Amygdala (tissue), 56 donors: Measurements from ENCODE around the gene PIK3R2.
"Not testable (repeated sequence)": the region's sequence is repeated elsewhere in the genome, so short reads cannot be mapped to it uniquely, and the experiment has no call there.

Source experiments
- DNase-seq, 56 donors: peaks; one replicate each; lab custom pipeline; 2025; lab: John Stamatoyannopoulos, UW

PIK3R2 gene

DNA sequence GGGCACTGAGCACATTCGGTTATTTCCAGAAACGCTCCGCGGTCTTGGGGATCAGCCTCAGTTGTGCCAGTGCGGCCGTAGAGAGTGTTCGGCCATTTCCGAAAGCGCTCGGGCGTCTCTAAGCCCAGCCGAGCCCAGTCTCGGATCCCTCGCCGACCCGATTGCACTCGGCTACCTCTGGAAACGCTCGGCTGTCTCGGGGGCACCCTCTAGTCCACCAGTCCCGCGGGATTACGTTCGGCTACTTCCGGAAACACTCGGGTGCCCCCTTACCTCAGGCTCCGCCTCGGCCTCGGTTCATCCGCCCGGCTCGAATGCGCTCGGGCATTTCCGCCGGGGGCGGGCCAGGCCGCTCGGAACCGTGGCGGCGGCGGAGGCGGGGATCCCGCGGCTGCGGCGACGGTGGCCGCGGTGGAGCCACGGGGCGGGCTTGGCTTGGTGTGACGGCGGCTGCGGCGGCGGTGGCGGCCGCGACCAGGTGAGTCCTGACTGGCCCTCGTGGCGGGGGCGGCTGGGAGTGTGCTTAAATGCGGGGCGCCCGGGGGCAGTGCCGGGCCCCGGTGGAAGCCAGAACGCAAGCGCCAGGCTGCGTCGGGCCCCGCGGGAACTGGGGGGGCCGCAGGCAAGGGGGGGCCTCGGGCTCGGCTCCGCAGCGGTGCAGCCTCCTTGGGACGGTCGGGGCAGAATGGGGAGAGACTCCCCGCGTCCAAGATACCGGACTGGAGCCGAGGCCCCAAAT is at the start of gene PIK3R2:
TSS of gene PIK3R2 (plus strand) at position 347 of the 739 bp plus-strand sequence. CDS start 2,717 bp downstream, outside the sequence.
- peak; percentile 85 to 99 (median 97) for DNase-seq

DNA sequence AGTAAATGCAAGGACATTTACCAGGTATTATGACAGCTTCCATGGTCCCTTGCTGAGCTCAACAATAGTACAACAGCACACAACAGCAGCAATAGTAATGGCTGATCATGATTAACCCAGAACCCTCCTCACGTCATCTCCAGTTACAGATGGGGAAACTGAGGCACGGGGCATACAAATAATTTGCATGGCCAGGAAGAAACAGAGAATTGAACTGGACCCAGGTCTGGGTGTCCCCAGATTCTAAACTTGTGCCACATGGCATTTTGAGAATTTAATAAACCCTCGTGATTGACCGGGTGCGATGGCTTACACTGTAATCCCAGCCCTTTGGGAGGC is 48.2 kb upstream of the PIK3R2 start:
- DNase-seq, result no peak

DNA sequence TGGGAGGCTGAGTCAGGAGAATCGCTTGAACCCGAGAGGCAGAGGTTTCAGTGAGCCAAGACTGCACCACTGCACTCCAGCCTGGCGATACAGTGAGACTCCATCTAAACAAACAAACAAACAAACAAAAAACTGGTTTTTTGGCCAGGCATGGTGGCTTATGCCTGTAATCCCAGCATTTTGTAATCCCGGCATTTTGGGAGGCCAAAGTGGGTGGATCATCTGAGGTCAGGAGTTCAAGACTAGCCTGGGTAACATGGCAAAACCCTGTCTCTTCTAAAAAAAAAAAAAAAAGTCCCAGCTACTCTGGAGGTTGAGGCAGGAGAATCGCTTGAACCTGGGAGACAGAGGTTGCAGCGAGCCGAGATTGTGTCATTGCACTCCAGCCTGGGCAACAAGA is 47.7 kb upstream of the PIK3R2 start:
- not testable (repeated sequence) for DNase-seq

DNA sequence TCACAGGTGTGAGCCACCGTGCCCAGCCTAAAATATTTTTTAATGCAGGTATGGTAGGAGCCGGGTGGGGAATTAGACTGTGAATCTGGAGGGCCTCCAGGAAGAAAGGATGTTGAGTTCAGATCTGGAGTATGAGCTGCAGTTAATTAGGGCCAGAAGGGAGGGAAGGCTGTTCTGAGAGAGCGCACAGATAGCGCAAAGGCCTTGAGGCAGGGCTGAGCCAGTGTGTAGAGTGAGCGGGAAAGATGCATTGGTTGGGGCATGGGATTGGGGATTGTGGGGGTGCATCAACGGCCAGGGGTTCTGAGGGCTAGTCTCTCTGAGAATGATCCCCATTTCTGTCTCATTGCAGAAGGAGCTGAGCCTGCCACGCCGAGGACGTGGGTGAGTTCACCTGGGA is 45.7 kb upstream of the PIK3R2 start:
- no peak for DNase-seq

DNA sequence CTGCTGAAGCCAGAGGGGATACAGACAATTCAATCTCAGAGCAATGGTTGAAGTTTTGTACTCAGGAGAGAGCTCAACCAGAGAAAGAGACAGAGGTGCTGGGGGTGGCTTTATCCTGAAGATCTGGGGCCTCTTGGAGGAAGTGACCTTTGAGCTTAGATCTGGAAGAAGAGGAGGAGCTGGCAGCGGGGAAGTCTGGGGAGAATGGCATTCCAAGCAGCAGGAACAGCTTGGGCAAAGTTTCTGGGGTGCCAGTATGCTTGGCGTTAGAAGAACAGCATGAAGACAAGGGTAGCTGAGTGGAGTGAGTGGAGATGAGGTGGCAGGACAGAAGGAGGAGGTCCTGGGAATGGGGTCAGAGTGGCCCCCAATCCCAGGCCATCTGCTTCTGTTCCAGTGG is 44.1 kb upstream of the PIK3R2 start:
- DNase-seq, result no peak

DNA sequence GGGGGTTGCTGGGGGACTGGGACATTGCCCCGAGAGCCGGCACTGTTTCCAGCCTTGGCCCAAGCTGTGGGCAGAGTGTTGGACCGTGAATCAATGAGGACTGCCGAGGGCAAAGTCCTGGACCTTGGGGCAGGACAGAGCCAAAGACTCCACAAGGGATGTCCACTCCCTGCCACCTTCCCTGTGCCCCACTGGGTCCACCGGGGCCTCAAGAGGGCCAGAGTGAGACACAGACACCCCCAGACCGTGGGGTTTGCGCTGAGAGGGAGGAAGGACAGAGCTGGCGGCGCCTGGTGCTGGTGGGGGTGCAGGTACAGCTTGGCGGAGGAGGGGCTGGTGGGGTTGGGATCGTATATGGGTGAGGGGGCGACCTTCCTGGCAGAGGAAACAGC is 43.6 kb upstream of the PIK3R2 start:
- no peak for DNase-seq

DNA sequence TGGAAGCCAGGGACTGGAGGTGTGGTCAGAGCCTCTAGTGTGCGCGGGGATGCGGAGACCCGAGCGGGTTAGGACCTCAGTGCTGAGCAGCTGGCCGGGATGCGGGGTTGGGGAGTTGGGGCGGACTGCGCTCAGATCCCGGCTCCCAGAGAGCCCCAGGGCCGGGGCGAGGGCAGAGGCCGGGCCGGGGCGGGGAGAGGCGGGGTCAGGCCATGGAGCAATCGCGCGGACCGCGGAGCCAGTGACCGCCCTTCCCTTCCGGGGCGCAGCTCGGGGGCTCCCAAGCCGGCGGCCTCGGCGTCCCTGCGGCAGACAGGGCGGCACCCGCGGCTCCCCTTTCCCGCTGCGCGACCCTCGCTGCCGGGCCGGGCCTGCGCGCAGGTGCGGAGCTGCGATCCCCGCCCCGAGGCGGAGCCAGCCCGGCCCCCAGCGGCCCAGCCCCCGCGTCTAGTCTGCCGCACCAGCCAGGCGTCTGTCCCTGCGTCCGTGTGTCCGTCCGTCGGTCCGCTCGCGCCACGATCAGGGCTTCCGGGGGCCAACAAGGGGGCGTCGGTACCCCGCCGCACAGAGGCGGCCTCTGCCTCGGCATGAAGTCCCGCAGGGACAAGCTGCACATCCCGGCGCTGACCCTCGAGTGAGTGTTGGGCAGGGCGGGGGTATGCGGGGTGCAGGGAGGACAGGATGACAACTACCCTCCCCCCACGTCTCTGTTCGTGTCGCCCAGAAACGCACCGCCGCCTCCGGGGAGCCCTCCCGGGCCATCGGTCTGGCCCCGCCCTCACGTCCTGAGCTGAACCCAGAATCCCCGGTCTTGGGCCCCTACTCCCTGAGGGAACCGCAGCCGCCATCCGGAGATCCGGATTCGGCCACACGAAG is 43.0 kb upstream of the PIK3R2 start:
- peak in 24 of 56 donors; percentile 12 to 72 (median 42) for DNase-seq

DNA sequence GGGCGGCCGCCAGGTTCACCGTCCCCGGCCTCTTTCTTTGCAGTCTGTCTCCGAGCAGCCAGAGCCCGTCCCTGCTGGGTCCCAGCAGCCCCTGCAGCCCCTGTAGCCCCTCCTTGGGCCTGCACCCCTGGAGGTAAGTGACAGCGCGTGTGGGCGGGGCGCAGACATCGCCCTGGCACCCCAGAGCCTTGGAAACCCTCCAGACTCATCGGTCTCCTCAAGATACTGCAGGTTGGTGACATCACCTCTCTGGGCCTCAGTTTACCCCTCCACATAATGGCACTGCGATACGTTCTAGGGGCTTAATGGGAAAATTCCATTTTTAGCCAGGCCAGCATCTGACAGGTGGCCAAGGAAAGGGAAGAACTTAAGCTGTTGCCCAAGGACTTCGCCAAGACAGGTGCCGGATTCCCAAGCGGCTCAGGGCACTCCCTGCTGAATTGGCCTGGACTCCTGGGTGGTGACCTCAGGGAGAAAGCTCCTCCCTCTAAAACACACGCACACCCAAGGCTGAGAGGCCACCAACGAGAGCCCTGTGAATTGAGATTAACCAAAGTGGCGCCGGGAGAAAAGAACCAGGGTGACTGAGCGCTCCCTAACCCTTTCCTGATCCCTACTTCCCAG is 42.2 kb upstream of the PIK3R2 start:
- DNase-seq, result peak in 1 of 56 donors; percentile 41

DNA sequence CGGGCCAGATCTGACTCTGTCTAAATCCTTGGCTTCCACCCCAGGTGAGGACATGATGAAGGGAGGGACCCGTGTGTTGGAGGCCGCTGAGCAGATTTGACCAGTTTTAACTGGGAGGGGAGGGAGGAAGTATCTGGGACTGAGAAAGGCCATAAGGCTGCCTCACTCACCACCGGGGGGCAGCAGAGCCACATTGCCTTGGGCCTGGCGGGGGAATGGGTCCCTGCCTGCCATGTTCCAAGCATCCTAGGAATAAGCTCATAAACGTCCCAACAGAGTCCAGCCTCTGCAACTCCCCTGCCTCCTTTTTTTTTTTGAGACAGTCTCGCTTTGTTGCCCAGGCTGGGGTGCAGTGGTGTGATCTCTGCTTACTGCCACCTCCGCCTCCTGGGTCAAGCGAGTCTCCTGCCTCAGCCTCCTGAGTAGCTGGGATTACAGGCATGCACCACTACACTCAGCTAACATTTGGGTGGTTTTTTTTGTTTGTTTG is 39.9 kb upstream of the PIK3R2 start:
- DNase-seq, result peak in 52 of 56 donors; percentile 36 to 89 (median 71)

DNA sequence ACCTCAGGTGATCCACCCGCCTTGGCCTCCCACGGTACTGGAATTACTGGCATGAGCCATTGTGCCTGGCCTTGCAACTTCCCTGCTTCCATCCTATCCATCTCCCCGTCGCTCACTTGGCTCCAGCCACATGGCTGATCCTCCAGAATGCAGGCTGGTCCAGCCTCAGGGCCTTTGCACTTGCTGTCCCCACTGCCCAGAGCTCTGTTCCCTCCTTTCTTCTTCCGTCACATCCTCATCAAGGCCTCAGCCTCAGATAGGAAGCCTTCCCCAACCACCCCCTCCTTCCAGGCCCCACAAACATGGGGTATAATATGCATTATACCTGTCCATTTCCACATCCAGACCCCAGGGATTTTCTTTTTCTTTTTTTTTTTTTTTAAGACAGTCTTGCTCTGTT is 39.1 kb upstream of the PIK3R2 start:
- no peak for DNase-seq

DNA sequence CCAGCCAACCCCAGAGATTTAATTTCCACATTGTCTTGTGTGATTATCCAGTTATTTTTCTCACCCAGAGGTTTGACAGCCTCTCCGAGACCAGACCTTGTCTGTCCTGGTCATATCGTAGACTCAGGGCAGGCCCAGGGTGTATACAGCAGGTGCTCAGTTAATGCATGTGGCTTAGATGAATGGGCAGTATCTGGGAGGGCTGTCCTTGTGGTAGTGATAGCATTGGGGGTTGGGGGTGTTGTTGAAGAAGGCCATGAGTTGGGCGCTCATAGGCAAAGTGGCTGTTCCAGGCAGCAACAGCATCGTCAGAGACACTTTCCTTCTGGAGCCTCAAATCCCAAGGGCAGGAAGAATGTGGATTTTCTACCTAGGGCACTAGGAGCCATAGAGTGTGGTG is 38.5 kb upstream of the PIK3R2 start:
- DNase-seq, result no peak

DNA sequence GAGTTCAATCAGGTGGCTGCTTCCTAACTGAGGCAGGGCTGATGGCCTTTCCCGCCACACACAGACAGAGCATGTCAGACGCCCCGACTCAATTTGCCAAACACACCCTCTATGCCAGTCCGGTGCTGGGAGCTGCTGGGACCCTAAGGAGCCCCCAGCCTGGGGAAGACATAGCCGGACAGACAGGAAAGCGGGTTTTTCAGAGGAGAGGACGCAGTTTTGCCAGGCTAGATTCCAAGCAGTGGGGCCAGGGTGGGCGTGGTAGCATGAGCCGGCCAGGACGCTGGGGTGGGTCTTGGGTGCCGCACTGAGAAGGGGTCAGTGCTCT is 35.6 kb upstream of the PIK3R2 start:
- DNase-seq, result no peak

DNA sequence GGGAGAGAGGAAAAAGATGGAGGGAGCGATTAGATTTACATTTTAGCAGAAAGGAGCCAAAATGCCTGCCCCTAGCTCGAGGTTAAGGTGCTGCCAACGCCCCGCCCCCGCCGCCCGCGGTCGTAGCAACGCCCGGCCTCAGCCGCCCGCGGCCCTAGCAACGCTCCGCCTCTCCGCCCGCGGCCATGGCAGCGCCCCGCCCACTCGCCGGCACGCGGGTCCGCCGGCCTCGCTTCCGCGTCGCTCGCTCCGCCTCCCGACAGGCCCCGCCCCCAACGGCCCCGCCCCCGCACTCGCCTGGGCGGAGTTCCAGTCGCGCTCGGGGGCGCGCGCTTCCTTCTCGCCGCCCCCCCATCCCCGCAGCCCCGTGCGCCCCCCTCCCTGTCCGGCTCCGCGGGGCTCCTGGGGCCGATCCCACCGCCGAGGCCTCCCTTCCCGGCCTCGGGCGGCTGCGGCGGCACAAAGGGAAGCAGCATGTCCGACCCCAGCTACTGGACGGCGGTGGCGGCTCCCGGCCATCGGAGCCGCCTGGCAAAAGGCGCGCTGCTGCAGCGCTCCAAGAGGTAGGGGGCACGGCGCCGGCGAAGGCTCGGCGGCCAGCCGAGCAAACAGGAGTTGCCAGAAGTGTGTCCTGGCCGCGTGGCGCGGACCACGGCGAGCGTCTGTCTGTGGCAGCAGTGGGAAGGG is 35.1 kb upstream of the PIK3R2 start:
- peak in 54 of 56 donors; percentile 41 to 92 (median 79) for DNase-seq

DNA sequence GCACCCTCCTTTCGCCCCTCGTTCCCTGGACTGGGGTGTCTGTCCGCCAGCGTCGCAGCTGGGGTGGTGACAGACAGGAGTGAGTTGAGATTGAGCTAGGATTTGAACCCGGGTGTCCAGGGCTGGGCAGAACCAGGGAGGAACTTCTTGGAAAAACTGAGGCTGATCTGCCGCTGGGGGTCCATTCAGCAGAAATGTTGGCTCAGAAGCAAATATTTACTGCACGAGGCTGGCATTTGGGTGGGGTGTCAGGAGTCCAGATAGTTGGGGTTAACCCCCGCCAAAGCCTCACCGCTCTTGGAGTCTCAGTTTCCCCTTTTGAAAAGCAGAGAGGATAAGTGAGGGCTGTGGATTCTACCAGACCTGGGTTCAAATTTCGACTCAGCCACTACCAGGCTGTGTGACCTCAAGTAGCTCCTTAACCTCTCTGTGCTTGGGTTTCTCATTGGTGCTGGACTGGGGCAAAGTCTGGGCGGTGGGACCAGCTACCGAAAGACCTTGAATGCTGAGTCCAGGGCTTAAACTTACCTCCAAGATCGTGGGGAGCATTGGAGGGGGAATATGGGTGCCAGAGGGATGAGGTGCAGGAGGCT is 34.4 kb upstream of the PIK3R2 start:
- peak in 2 of 56 donors; percentile 16 to 58 for DNase-seq

DNA sequence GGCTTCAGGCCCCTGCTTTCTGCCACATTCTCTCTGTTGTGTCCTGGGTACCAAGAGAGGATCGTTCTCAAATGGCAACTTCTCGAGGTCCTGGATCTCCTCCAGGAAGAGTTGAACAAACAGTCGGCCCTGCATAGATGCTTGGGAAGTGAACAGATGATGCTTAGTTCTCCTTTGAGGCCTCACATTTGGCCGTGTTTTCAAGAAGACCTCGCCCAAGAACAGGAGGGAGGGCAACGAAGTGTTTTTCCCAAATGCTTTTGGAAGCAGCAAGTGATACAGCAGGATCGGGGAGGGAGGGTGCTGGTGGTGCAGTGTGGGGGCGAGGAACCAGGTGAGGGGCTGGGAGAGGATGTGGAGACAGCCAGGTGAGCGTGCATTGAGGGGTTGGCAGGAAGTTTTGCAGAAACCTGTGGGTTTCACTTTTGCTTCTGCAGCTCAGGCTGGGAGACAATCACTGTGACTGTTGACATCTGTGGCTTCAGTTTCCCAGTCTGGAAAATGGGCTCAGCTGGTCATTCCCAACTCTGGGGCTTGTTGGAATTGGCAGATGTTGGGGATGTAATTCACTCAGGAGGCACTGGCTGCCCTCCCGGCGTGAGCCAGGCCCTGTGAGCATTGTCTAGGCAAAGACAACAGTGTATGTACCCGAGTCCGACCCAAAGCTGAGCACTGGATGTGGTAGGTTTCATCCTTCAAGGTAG is 33.8 kb upstream of the PIK3R2 start:
- peak in 7 of 56 donors; percentile 16 to 49 (median 31) for DNase-seq

DNA sequence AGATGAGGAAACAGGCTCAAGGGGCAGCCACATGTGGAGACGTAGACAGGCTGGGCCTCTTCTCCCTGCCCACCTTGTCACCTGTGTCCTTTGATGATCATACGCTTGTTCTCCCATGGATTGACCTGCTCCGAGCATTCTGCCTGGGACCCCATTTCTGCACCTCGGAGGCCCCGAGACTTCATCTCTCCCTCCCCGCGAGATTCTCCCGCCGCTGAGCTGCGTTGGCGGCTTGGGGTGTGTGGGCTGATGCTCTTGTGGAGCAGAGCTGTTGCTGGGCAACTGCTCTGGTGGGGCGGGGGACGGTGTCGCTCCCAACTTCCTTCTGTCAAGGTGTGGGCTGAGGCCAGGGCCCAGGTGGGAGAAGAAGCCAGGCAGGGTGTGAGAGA is 33.3 kb upstream of the PIK3R2 start:
- DNase-seq, result peak in 26 of 56 donors; percentile 12 to 58 (median 37)

DNA sequence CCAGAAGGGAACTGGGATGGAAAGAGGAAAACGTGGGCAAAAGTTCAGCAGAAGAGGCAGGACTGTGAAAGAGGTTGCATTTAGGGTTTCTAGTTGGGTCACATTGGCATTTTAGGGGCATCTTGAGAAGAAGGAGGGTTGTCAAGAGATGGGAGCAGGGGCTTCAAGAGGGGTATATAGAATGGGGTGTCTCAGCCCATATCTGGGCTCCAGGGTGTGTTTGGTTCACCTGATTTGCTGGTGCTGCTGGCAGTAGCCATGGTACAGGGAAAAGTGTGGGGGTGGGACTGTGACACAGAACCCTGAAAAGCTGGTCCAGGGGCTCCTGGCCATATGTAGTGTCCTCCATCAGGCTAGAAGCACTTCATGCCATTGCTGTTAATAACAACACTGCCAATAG is 32.8 kb upstream of the PIK3R2 start:
- no peak for DNase-seq

DNA sequence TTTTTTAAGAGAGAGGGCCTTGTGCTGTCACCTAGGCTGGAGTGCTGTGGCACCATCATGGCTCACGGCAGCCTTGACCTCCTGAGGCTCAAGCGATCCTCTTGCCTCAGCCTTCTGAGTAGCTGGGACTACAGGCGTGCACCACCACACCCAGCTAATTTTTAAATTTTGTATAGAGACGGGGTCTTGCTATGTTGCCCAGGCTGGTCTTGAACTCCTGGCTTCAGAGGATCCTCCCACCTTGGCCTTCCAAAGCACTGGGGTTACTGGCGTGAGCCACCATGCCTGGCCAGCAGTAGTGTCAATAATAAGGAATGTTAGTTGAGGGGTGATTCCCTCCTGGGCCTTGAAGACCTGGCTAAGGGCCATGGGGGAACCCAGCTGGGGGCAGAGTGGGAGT is 31.8 kb upstream of the PIK3R2 start:
- no peak for DNase-seq

DNA sequence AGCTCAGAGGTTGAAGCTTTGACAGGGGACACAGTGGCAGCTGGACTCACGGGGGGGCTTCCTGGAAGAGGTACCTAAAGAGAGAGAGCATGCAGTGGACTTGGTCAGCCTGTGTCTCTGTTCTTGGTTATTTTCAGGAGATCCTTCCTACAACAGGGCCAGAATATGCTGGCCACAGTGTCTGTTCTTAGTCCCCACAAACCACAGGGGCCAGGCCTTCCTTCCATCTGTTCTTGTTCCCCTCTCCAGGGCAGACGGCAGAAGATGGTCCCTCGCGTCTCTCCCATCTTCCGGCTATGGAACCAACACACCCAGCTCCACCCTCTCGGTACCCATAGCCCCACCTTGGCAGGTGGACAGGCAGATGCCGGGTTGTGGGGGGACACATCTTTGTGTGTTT is 30.5 kb upstream of the PIK3R2 start:
- DNase-seq, result peak in 3 of 56 donors; percentile 7 to 28 (median 17)
